ENCODE data around the gene NR3C1.

The NR3C1 gene

GRCh38 chr5:143318270-143318669 is 85.2 kb downstream of the NR3C1 start:
- Histone ChIP-seq H3K36me3 (no peaks in the 10 kb centered on the region), H3K27me3 (no peaks in the 10 kb centered on the region), H3K4me3 (no peak overlapping the region), H3K4me1 (peaks cover 0 to 75% (median 36%) of the 10 kb centered on the region in 4 donors), H3K9me3 (no peaks in the 10 kb centered on the region), H3K27ac (no peak overlapping the region)
- intact Hi-C loops (cut with DNase I; ENCODE audit: low total_unique reads): no loop called here
- TF ChIP-seq CTCF (IDR thresholded peaks at IDR 0.05): no peak
- no peak for DNase-seq

DNA sequence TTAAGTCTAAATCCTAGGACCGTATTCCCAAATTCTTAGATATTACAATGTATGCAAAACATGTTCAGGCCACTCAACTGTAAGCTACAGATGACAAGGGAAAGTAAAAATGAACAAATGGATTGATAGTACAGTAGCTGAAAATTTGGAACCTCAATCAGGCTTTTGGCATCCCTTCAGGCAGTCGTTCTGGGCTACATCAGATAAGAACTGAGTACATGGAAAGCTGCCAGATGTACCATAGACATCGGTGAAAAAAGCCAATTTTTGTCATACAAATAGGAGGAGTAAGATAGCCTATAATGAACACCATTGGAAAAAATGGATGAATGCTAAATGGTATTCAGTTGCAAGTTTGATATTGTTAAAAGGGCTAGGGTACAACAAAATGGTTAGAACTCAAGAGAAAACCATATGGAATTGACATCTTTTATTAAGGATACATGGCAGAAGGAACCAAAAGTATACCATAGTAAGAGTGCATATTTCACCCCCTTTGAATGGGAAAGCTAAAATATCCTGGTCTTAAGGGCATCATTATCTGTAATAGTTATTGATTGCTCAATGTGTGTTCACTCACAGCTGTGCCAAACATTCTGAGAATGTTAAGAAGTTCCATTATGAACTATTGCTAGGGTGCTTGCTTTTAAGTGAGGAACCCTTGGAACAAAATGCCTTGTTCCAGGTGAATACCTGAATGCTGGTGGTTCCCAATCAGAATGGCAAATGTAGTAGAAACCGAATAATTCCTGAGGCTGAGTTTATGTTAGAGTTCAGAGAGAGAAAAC is 86.4 kb downstream of the NR3C1 start:
- no peaks in the 10 kb centered on the region for H3K27me3 ChIP-seq
- peaks cover 0 to 79% (median 36%) of the 10 kb centered on the region in 4 donors for H3K4me1 ChIP-seq
- no peaks in the 10 kb centered on the region for H3K9me3 ChIP-seq
- no peak overlapping the region for H3K27ac ChIP-seq
- no peak for DNase-seq
- intact Hi-C loops (cut with DNase I; ENCODE audit: low total_unique reads): no loop called here
- TF ChIP-seq CTCF (IDR thresholded peaks at IDR 0.05): no peak
- no peak overlapping the region for H3K4me3 ChIP-seq
- peaks cover 1 to 10% (median 9%) of the 10 kb centered on the region in 3 donors for H3K36me3 ChIP-seq

- peaks cover 0 to 84% (median 36%) of the 10 kb centered on the region in 4 donors for H3K4me1 ChIP-seq
- DNase-seq: no peak
- no peaks in the 10 kb centered on the region for H3K9me3 ChIP-seq
- intact Hi-C loops (cut with DNase I; ENCODE audit: low total_unique reads): no loop called here
- no peaks in the 10 kb centered on the region for H3K27me3 ChIP-seq
- H3K4me3 ChIP-seq: no peak overlapping the region
- no peak overlapping the region for H3K27ac ChIP-seq
- TF ChIP-seq CTCF (IDR thresholded peaks at IDR 0.05): no peak
- peaks cover 6 to 14% (median 11%) of the 10 kb centered on the region in 3 donors for H3K36me3 ChIP-seq
Measured at GRCh38 chr5:143316337-143316736, 87.1 kb downstream of the NR3C1 start.

GRCh38 chr5:143315929-143316328 is 87.6 kb downstream of the NR3C1 start:
- intact Hi-C loops (cut with DNase I; ENCODE audit: low total_unique reads): no loop called here
- no peak overlapping the region for H3K27ac ChIP-seq
- H3K9me3 ChIP-seq: no peaks in the 10 kb centered on the region

DNA sequence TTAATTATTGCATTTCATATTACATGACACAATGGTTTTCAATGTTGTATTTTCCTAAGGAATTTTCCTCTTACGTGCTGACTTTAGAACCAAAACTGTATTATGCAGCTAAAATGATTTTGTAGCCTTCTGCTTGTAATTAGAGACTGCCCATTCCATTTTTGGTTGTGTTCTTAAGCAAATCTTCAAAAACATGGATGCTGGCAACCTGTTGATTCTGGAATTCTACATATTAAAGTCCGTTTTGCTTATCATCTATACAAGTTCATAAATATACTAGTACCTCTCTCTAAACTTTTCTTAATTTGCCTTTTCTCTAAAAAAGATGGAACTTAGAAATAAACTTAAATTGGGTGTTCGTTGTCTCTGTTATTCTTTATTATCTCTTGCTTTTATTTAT is 88.3 kb downstream of the NR3C1 start:
- TF ChIP-seq CTCF (IDR thresholded peaks at IDR 0.05): no peak
- Histone ChIP-seq H3K27me3 (no peaks in the 10 kb centered on the region), H3K27ac (no peak overlapping the region), H3K4me1 (peaks cover 0 to 94% (median 36%) of the 10 kb centered on the region in 4 donors), H3K4me3 (no peak overlapping the region), H3K36me3 (peaks cover 10 to 14% (median 11%) of the 10 kb centered on the region in 3 donors), H3K9me3 (no peaks in the 10 kb centered on the region)
- no peak for DNase-seq
- intact Hi-C loops (cut with DNase I; ENCODE audit: low total_unique reads): no loop called here

More at GRCh38 chr5:143315929-143316328, 87.6 kb downstream of the NR3C1 start:
- H3K36me3 ChIP-seq: peaks cover 6 to 14% (median 11%) of the 10 kb centered on the region in 3 donors
- no peak for DNase-seq
- no peaks in the 10 kb centered on the region for H3K27me3 ChIP-seq
- peaks cover 0 to 88% (median 36%) of the 10 kb centered on the region in 4 donors for H3K4me1 ChIP-seq
- TF ChIP-seq CTCF (IDR thresholded peaks at IDR 0.05): no peak
- no peak overlapping the region for H3K4me3 ChIP-seq

Measured in tibial artery (tissue), 4 donors.